Caco-2 (cell line): Measurements from ENCODE around the gene SLC7A6OS. TPM values are rescaled to one million over a fixed set of nuclear protein-coding genes. Genes with fewer than 3 reads are reported as not detected.
A peak's percentile ranks its signal among the peaks of the same experiment; 100 is the strongest.

Experiments used
- BruUV-seq: library from RNA; stranded (reverse); fragments of 400-500 nt; replicated peaks from 2 replicates; lab custom pipeline; 2021; lab: Mats Ljungman, UMichigan
- CTCF ChIA-PET: fragments of 300-600 bp; sonication (Branson Sonifier 250); formaldehyde crosslinking; loops from one replicate; lab custom pipeline; 2022; ENCODE audit warnings: antibody characterized with exemption; lab: Charles Lee
- POLR2A ChIA-PET: fragments of 300-600 bp; sonication (Branson Sonifier 250); formaldehyde crosslinking; loops from one replicate; lab custom pipeline; 2022; ENCODE audit warnings: antibody characterized with exemption; lab: Charles Lee
- DNase-seq, 2 experiments: peaks; one replicate each; pipeline versions ENCODE4 v3.0.0 to v3.0.0-alpha.2; 2020 to 2022
- H3K27me3 ChIP-seq: replicated peaks from 2 replicates; pipeline ENCODE4 v1.6.0; 2011; ENCODE audit warnings: low read length; ENCODE audit not compliant: control insufficient read depth, insufficient read depth
- H3K36me3 ChIP-seq: 2 replicates; pipeline ENCODE4 v1.5.1; 2011; ENCODE audit warnings: low read length; ENCODE audit not compliant: control insufficient read depth, insufficient read depth
- H3K4me1 ChIP-seq: fragments of 250-450 bp; sonication (Bioruptor Pico); 2 replicates; pipeline ENCODE4 v1.5.1; 2020; ENCODE audit warnings: mild to moderate bottlenecking
- H3K4me3 ChIP-seq: 2 replicates; pipeline ENCODE4 v1.5.1; 2011; ENCODE audit warnings: low read depth, mild to moderate bottlenecking, control low read depth, low read length
- H3K9me3 ChIP-seq: fragments of 250-450 bp; sonication (Bioruptor Pico); 2 replicates; pipeline ENCODE4 v1.5.1; 2020; ENCODE audit warnings: mild to moderate bottlenecking, moderate library complexity
- H3K27ac Mint-ChIP-seq: one replicate; pipeline ENCODE4 v1.8.0; 2022; ENCODE audit warnings: mixed read lengths; ENCODE audit not compliant: unreplicated experiment
- H3K27me3 Mint-ChIP-seq: one replicate; pipeline ENCODE4 v1.8.0; 2022; ENCODE audit warnings: mixed read lengths; ENCODE audit not compliant: insufficient read depth, unreplicated experiment
- H3K36me3 Mint-ChIP-seq: one replicate; pipeline ENCODE4 v1.8.0; 2022; ENCODE audit warnings: mild to moderate bottlenecking, mixed read lengths; ENCODE audit not compliant: insufficient read depth, unreplicated experiment
- H3K4me1 Mint-ChIP-seq: one replicate; pipeline ENCODE4 v1.8.0; 2022; ENCODE audit warnings: low read depth, mixed read lengths; ENCODE audit not compliant: unreplicated experiment
- H3K4me3 Mint-ChIP-seq: one replicate; pipeline ENCODE4 v1.8.0; 2022; ENCODE audit warnings: mild to moderate bottlenecking, moderate library complexity, mixed read lengths; ENCODE audit not compliant: unreplicated experiment
- H3K9me3 Mint-ChIP-seq: one replicate; pipeline ENCODE4 v1.8.0; 2022; ENCODE audit warnings: mixed read lengths; ENCODE audit not compliant: unreplicated experiment
- CTCF ChIP-seq, 2 experiments: fragments of 200-600 bp in 1 of 2; IDR thresholded peaks; 1 replicate in 1 of 2; 2 replicates in 1 of 2; pipeline versions ENCODE4 v1.5.1 to v1.8.0; 2011 to 2022; ENCODE audit warnings: antibody characterized with exemption in 1 of 2, control low read depth in 1 of 2, inconsistent platforms in 1 of 2, low read depth in 1 of 2, low read length in 1 of 2, mild to moderate bottlenecking in 1 of 2, moderate library complexity in 1 of 2; ENCODE audit not compliant: insufficient read depth in 1 of 2, severe bottlenecking in 1 of 2, unreplicated experiment in 1 of 2
- intact Hi-C: fragments of 100-400 bp; cut with micrococcal nuclease; formaldehyde crosslinking; loops from one replicate; pipeline ENCODE4 v1.10.0; 2022; ENCODE audit not compliant: unreplicated experiment
- total RNA-seq: library from RNA; stranded (reverse); gene quantifications from 2 replicates; pipeline ENCODE4 v1.2.3, GENCODE V29; 2022

The SLC7A6OS gene
- total RNA-seq, 1 experiment from 2014 or later, result 34.0 TPM

DNA sequence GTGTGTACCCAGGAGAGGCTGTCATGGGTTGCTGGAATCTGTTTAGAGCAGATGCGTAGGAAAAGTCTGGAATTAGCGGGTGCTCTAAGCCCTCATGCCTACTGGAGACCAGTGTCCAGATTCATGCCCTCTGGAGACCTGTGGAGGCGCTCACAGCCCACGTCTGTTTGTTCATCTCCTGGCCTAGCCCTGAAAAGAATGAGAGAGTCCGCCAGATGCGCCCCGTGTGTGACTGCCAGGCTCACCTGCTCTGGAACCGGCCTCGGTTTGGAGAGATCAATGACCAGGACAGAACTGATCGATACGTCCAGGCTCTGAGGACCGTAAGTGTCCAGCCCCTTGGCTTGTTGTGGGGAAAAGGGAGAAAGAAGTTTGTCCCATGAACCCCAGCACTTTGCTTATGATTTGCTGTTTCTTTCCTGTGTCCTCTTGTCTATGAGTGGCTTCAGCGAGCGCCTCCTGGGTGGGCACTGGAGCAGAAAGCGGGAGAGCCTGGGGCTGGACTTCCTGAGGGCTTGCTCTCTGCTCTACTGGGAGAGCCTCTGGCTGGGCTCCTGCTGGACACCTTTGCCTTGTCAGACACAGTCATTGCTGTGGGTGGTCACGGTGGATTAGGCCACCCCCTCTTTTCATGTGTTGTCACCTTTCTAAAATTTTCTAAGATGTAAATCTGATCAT is 35.4 kb upstream of the SLC7A6OS start:
- ChIA-PET POLR2A (no interaction called here), CTCF (no interaction called here)
- no peaks in the 10 kb centered on the region for H3K4me1 ChIP-seq
- DNase-seq, result no peak
- Mint-ChIP-seq H3K4me3 (no peak overlapping the region), H3K36me3 (peaks cover 95% of the 10 kb centered on the region), H3K27me3 (no peaks in the 10 kb centered on the region), H3K9me3 (no peaks in the 10 kb centered on the region), H3K27ac (peak overlapping the region; percentile 38), H3K4me1 (no peaks in the 10 kb centered on the region)
- BruUV-seq, result no TSS peak
- intact Hi-C loops, result no loop called here
- peaks cover 6% of the 10 kb centered on the region; the same call in 1 of the 2 replicates for H3K36me3 ChIP-seq
- no peaks in the 10 kb centered on the region for H3K9me3 ChIP-seq
- H3K4me3 ChIP-seq, result no peak overlapping the region
- no peak for TF ChIP-seq CTCF (IDR thresholded peaks at IDR 0.05; ENCODE audit: insufficient read depth in 1 of 2, low read depth in 1 of 2, low read length in 1 of 2, severe bottlenecking in 1 of 2, unreplicated experiment in 1 of 2)
- H3K27me3 ChIP-seq, result no peaks in the 10 kb centered on the region

GRCh38 chr16:68345351-68345810 is 34.6 kb upstream of the SLC7A6OS start:
- Mint-ChIP-seq H3K27ac (no peak overlapping the region), H3K27me3 (no peaks in the 10 kb centered on the region), H3K4me3 (no peak overlapping the region), H3K4me1 (no peaks in the 10 kb centered on the region), H3K36me3 (peaks cover 96% of the 10 kb centered on the region), H3K9me3 (no peaks in the 10 kb centered on the region)
- no peaks in the 10 kb centered on the region for H3K9me3 ChIP-seq
- ChIA-PET POLR2A (no interaction called here), CTCF (no interaction called here)
- DNase-seq, result no peak
- no peak for TF ChIP-seq CTCF (IDR thresholded peaks at IDR 0.05; ENCODE audit: insufficient read depth in 1 of 2, low read depth in 1 of 2, low read length in 1 of 2, severe bottlenecking in 1 of 2, unreplicated experiment in 1 of 2)
- no peaks in the 10 kb centered on the region for H3K4me1 ChIP-seq
- intact Hi-C loops, result no loop called here
- H3K27me3 ChIP-seq, result no peaks in the 10 kb centered on the region
- H3K36me3 ChIP-seq, result peaks cover 6% of the 10 kb centered on the region
- no peak overlapping the region for H3K4me3 ChIP-seq
- no TSS peak for BruUV-seq

- peaks cover 8% of the 10 kb centered on the region for H3K36me3 ChIP-seq
- H3K27me3 ChIP-seq, result no peaks in the 10 kb centered on the region
- Mint-ChIP-seq H3K27me3 (no peaks in the 10 kb centered on the region), H3K9me3 (no peaks in the 10 kb centered on the region), H3K36me3 (peaks cover 96% of the 10 kb centered on the region), H3K4me3 (no peak overlapping the region), H3K27ac (no peak overlapping the region), H3K4me1 (no peaks in the 10 kb centered on the region)
- H3K9me3 ChIP-seq, result no peaks in the 10 kb centered on the region
- intact Hi-C loops, result no loop called here
- no peak overlapping the region for H3K4me3 ChIP-seq
- no peak for DNase-seq
- H3K4me1 ChIP-seq, result no peaks in the 10 kb centered on the region
- ChIA-PET POLR2A (interaction anchor here (0.5 kb wide), 1 partner anchor 616 kb away, joined by 6 read pairs; no protein-coding TSS in a partner anchor), CTCF (no interaction called here)
- TF ChIP-seq CTCF (IDR thresholded peaks at IDR 0.05; ENCODE audit: insufficient read depth in 1 of 2, low read depth in 1 of 2, low read length in 1 of 2, severe bottlenecking in 1 of 2, unreplicated experiment in 1 of 2), result no peak
- no TSS peak for BruUV-seq
Measured at GRCh38 chr16:68344252-68344651, 33.5 kb upstream of the SLC7A6OS start.
